NCI-H446 treated with DMSO at 0.1 percent for 48 hours (cell line): ENCODE results near the gene KRTAP4-2.
"Not testable (repeated sequence)": the region's sequence is repeated elsewhere in the genome, so short reads cannot be mapped to it uniquely, and the experiment has no call there.

ENCODE experiments used
- DNase-seq: peaks from one replicate; lab custom pipeline; 2025; lab: John Stamatoyannopoulos, UW

KRTAP4-2 gene

GRCh38 chr17:41160648-41161047, 17.4 kb downstream of the KRTAP4-2 start, which contains the start of gene KRTAP4-4:
Gene KRTAP4-4 (minus strand): TSS chr17:41160748. CDS start chr17:41160691, 57 bp downstream.
- no peak for DNase-seq

GRCh38 chr17:41160190-41160589, 17.8 kb downstream of the KRTAP4-2 start:
- not testable (repeated sequence) for DNase-seq

GRCh38 chr17:41153856-41154255, 24.2 kb downstream of the KRTAP4-2 start:
- no peak for DNase-seq

- no peak for DNase-seq
Measured at GRCh38 chr17:41151525-41151924, 26.5 kb downstream of the KRTAP4-2 start.

GRCh38 chr17:41150026-41150425, 28.0 kb downstream of the KRTAP4-2 start:
- DNase-seq, result no peak

- DNase-seq, result no peak
Measured at GRCh38 chr17:41149652-41149985, 28.4 kb downstream of the KRTAP4-2 start, which contains the start of gene KRTAP4-5. Gene KRTAP4-5 (minus strand): TSS chr17:41149825. CDS start chr17:41149767, 58 bp downstream.

GRCh38 chr17:41148971-41149651, 28.9 kb downstream of the KRTAP4-2 start:
- DNase-seq, result not testable (repeated sequence)

- no peak for DNase-seq
Measured at GRCh38 chr17:41147531-41148204, 30.4 kb downstream of the KRTAP4-2 start.

GRCh38 chr17:41145261-41145660, 32.8 kb downstream of the KRTAP4-2 start:
- DNase-seq, result no peak

GRCh38 chr17:41144846-41145245, 33.2 kb downstream of the KRTAP4-2 start:
- DNase-seq, result no peak

- no peak for DNase-seq
Measured at GRCh38 chr17:41141361-41141760, 36.7 kb downstream of the KRTAP4-2 start.

GRCh38 chr17:41140360-41141131, 37.5 kb downstream of the KRTAP4-2 start, which contains the start of gene KRTAP4-6:
Gene KRTAP4-6 (minus strand): TSS chr17:41140544. CDS start chr17:41140487, 57 bp downstream.
- no peak for DNase-seq

GRCh38 chr17:41139865-41140264, 38.2 kb downstream of the KRTAP4-2 start:
- DNase-seq, result not testable (repeated sequence)

- DNase-seq, result no peak
Measured at GRCh38 chr17:41133880-41134735, 43.9 kb downstream of the KRTAP4-2 start.

GRCh38 chr17:41131979-41132378, 46.0 kb downstream of the KRTAP4-2 start:
- DNase-seq, result no peak
